Sigmoid colon (tissue), 7 donors: ENCODE results near the gene CEP85. TPM values are rescaled to one million over a fixed set of nuclear protein-coding genes. Genes with fewer than 3 reads are reported as not detected.

Experiments
- DNase-seq: peaks from one replicate; pipeline ENCODE4 v3.0.0-alpha.2; 2019
- H3K27ac ChIP-seq, 4 donors: fragments of 200-600 bp; sonication (generic); one replicate each; pipeline ENCODE4 v1.5.1; 2016 to 2019; ENCODE audit warnings: mild to moderate bottlenecking in 1 of 4
- H3K27me3 ChIP-seq, 3 donors: fragments of 200-600 bp; sonication (generic); one replicate each; pipeline ENCODE4 v1.5.1; 2019; ENCODE audit warnings: mild to moderate bottlenecking in 1 of 3
- H3K36me3 ChIP-seq, 4 donors: fragments of 200-600 bp; sonication (generic); one replicate each; pipeline ENCODE4 v1.5.1; 2016 to 2019
- H3K4me1 ChIP-seq, 4 donors: fragments of 200-600 bp; sonication (generic); one replicate each; pipeline ENCODE4 v1.5.1; 2017 to 2019
- H3K4me3 ChIP-seq, 4 donors: fragments of 200-600 bp; sonication (generic); one replicate each; pipeline ENCODE4 v1.5.1; 2017 to 2019; ENCODE audit warnings: mild to moderate bottlenecking in 2 of 4, moderate library complexity in 1 of 4
- H3K9me3 ChIP-seq, 4 donors: fragments of 200-600 bp in 3 of 4; sonication (generic) in 3 of 4; one replicate each; pipeline versions ENCODE4 v1.5.1 to v1.6.1; 2013 to 2019
- CTCF ChIP-seq, 4 experiments: fragments of 450-650 bp in 3 of 4; fragments of 200-600 bp in 1 of 4; IDR thresholded peaks; one replicate each; pipeline ENCODE4 v1.5.1; 2016 to 2019; ENCODE audit warnings: antibody characterized with exemption in 4 of 4, mild to moderate bottlenecking in 3 of 4, moderate library complexity in 2 of 4
- EP300 ChIP-seq, 4 donors: sonication (generic); formaldehyde crosslinking; IDR thresholded peaks; one replicate each; pipeline ENCODE4 v1.6.1; 2017; ENCODE audit warnings: antibody characterized with exemption in 4 of 4
- POLR2A ChIP-seq, 2 donors: fragments of 450-650 bp; IDR thresholded peaks; one replicate each; pipeline ENCODE4 v1.6.1; 2016; ENCODE audit warnings: antibody characterized with exemption in 2 of 2, mild to moderate bottlenecking in 2 of 2, moderate library complexity in 2 of 2
- POLR2AphosphoS5 ChIP-seq, 4 donors: sonication (generic); formaldehyde crosslinking; IDR thresholded peaks; one replicate each; pipeline ENCODE4 v1.6.1; 2017; ENCODE audit warnings: antibody characterized with exemption in 4 of 4
- WGBS, 2 donors: extraction: QIAGEN DNeasy Blood & Tissue Kit; methylation state at CpG; one replicate each; pipeline ENCODE4 v1.1.7; 2013; 5-methylcytosine and 5-hydroxymethylcytosine counted together
- intact Hi-C: fragments of 100-400 bp; cut with DNase I; formaldehyde crosslinking; loops from one replicate; pipeline ENCODE4 v1.15.1; 2023
- polyA plus RNA-seq, 3 donors: library from polyadenylated mRNA; stranded (reverse); fragments of 200-250 nt; gene quantifications; one replicate each; pipeline ENCODE4 v1.2.3, GENCODE V29; 2013
- total RNA-seq, 4 donors: library from RNA; depleted of rRNA; stranded (reverse); fragments of >200 nt; gene quantifications; one replicate each; pipeline ENCODE4 v1.1.0, GENCODE V29; 2016
- donor health status: healthy with polysubstance abuse.
- donor health status: Bipolar disorder and iron deficiency.
- donor health status: healthy.

The CEP85 gene
- total and polyA plus RNA-seq, 7 donors: 1.9 to 12.9 (median 3.9) TPM

GRCh38 chr1:26287033-26287711 lies 53.2 kb downstream of the CEP85 start:
- no peak for TF ChIP-seq CTCF (IDR thresholded peaks at IDR 0.05)
- no peak for TF ChIP-seq EP300 (IDR thresholded peaks at IDR 0.05)
- no peak for TF ChIP-seq POLR2A (IDR thresholded peaks at IDR 0.05)
- TF ChIP-seq POLR2AphosphoS5 (IDR thresholded peaks at IDR 0.05): peak; percentile 18 to 68 (median 62)
- 34 to 79% methylated on average over 8 of the region's 8 CpGs for WGBS, 2 donors
- Histone ChIP-seq H3K36me3 (no peaks in the 10 kb centered on the region), H3K27ac (peak overlapping the region; percentile 10 to 60 (median 52)), H3K4me1 (peaks cover 0 to 23% (median 18%) of the 10 kb centered on the region in 4 donors), H3K9me3 (no peaks in the 10 kb centered on the region), H3K27me3 (no peaks in the 10 kb centered on the region), H3K4me3 (no peak overlapping the region)
- intact Hi-C loops: no loop called here
- DNase-seq: peak; percentile 92

GRCh38 chr1:26287811-26288210 lies 53.8 kb downstream of the CEP85 start:
- H3K27ac ChIP-seq: peak overlapping the region; percentile 10 to 60 (median 52)
- 59 to 90% methylated on average over 5 of the region's 5 CpGs for WGBS, 2 donors
- intact Hi-C loops: no loop called here
- H3K36me3 ChIP-seq: no peaks in the 10 kb centered on the region
- no peak for TF ChIP-seq CTCF (IDR thresholded peaks at IDR 0.05)
- TF ChIP-seq POLR2A (IDR thresholded peaks at IDR 0.05): no peak
- no peak for TF ChIP-seq POLR2AphosphoS5 (IDR thresholded peaks at IDR 0.05)
- TF ChIP-seq EP300 (IDR thresholded peaks at IDR 0.05): no peak
- H3K4me3 ChIP-seq: no peak overlapping the region
- peaks cover 0 to 18% (median 16%) of the 10 kb centered on the region in 4 donors for H3K4me1 ChIP-seq
- no peaks in the 10 kb centered on the region for H3K27me3 ChIP-seq
- DNase-seq: no peak
- H3K9me3 ChIP-seq: no peaks in the 10 kb centered on the region

- TF ChIP-seq POLR2A (IDR thresholded peaks at IDR 0.05) (no peak), CTCF (IDR thresholded peaks at IDR 0.05) (no peak), EP300 (IDR thresholded peaks at IDR 0.05) (no peak), POLR2AphosphoS5 (IDR thresholded peaks at IDR 0.05) (no peak)
- Histone ChIP-seq H3K9me3 (no peaks in the 10 kb centered on the region), H3K4me1 (peaks cover 0 to 18% (median 15%) of the 10 kb centered on the region in 4 donors), H3K27ac (peak overlapping the region; percentile 10 to 60 (median 52)), H3K36me3 (no peaks in the 10 kb centered on the region), H3K27me3 (no peaks in the 10 kb centered on the region), H3K4me3 (no peak overlapping the region)
- DNase-seq: no peak
- intact Hi-C loops: no loop called here
- 35 to 38% methylated on average over 5 of the region's 5 CpGs for WGBS, 2 donors
Measured at GRCh38 chr1:26288311-26288941, 54.4 kb downstream of the CEP85 start.

- H3K27ac ChIP-seq: peak overlapping the region; percentile 10 to 60 (median 32)
- 57 to 89% methylated on average over 21 of the region's 21 CpGs for WGBS, 2 donors
- H3K4me3 ChIP-seq: no peak overlapping the region
- no peak for DNase-seq
- intact Hi-C loops: no loop called here
- TF ChIP-seq POLR2A (IDR thresholded peaks at IDR 0.05) (no peak), EP300 (IDR thresholded peaks at IDR 0.05) (no peak), POLR2AphosphoS5 (IDR thresholded peaks at IDR 0.05) (no peak), CTCF (IDR thresholded peaks at IDR 0.05) (no peak)
- H3K4me1 ChIP-seq: peaks cover 0 to 15% (median 13%) of the 10 kb centered on the region in 4 donors
- no peaks in the 10 kb centered on the region for H3K27me3 ChIP-seq
- H3K36me3 ChIP-seq: no peaks in the 10 kb centered on the region
- H3K9me3 ChIP-seq: no peaks in the 10 kb centered on the region
Measured at GRCh38 chr1:26289158-26290059, 55.4 kb downstream of the CEP85 start.
